Measurements from ENCODE around the gene FHL3. TPM values are rescaled to one million over a fixed set of nuclear protein-coding genes. Genes with fewer than 3 reads are reported as not detected.

Gene FHL3
- total RNA-seq, 1 donor = 21.4 TPM

DNA sequence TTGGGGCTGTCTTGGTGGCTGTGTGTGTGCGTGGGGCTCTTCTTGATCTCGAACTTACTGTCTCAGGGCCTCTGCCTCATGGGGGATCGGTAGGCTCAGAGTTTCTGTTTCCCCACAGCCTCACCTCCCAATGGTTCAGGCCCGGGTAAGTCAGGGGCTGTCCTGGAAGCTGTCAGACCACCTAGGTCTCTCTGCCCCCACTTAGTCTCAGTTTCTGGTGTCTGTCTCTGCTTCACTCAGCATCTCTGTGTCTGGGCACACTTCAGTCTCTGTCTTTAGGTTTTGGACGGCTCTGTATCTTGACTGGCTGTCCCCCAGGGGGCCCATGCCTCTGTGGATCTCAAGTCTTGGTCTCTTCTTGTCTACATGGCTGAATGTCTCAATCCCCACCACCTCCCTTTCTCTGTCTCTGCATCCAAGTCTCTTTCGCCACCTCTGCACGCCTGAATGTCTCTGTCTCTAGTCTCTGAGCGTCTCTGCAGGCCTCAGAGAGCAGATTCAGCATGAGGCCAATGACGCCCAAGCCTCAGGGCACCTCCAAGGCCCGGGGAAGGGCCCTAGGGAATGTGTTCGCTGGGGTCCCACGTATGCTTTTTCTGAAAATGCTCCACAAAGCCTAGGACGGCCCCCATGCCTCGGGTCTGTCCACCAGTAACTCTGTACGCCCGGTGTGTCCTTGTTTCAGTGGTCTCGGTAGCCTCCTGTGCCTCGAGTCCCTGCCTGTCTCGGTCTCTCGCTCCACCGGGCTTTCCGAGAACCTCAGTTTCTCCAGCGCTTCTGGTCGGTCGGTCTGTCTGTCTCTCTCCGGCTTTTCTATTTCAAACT, 818 bp downstream of the FHL3 start:
- Histone ChIP-seq H2AFZ (ENCODE audit: low read length) (peak overlapping the region; percentile 13), H3K27me3 (ENCODE audit: insufficient read depth, low read length) (no peaks in the 10 kb centered on the region), H3K9me3 (ENCODE audit: low read depth, low read length) (no peaks in the 10 kb centered on the region), H4K20me1 (ENCODE audit: insufficient read depth, low read length) (peaks cover 8% of the 10 kb centered on the region), H3K4me1 (ENCODE audit: insufficient read depth, low read length) (peaks cover 47% of the 10 kb centered on the region), H3K4me3 (ENCODE audit: insufficient read depth, low read length) (peak overlapping the region; percentile 77), H3K27ac (ENCODE audit: low read depth, low read length) (peak overlapping the region; percentile 75), H3K79me2 (ENCODE audit: insufficient read depth, low read length) (peaks cover 35% of the 10 kb centered on the region), H3K4me2 (ENCODE audit: insufficient read depth, low read length) (peak overlapping the region; percentile 97), H3K36me3 (ENCODE audit: insufficient read depth, low read length) (no peaks in the 10 kb centered on the region)
- TF ChIP-seq, protein P1, sequence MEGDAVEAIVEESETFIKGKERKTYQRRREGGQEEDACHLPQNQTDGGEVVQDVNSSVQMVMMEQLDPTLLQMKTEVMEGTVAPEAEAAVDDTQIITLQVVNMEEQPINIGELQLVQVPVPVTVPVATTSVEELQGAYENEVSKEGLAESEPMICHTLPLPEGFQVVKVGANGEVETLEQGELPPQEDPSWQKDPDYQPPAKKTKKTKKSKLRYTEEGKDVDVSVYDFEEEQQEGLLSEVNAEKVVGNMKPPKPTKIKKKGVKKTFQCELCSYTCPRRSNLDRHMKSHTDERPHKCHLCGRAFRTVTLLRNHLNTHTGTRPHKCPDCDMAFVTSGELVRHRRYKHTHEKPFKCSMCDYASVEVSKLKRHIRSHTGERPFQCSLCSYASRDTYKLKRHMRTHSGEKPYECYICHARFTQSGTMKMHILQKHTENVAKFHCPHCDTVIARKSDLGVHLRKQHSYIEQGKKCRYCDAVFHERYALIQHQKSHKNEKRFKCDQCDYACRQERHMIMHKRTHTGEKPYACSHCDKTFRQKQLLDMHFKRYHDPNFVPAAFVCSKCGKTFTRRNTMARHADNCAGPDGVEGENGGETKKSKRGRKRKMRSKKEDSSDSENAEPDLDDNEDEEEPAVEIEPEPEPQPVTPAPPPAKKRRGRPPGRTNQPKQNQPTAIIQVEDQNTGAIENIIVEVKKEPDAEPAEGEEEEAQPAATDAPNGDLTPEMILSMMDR (IDR thresholded peaks at IDR 0.05; ENCODE audit: extremely low read depth, low read depth, low read length) = no peak
- peak; percentile 89 for DNase-seq (ENCODE audit: insufficient read length, low spot score, missing footprints)

DNA sequence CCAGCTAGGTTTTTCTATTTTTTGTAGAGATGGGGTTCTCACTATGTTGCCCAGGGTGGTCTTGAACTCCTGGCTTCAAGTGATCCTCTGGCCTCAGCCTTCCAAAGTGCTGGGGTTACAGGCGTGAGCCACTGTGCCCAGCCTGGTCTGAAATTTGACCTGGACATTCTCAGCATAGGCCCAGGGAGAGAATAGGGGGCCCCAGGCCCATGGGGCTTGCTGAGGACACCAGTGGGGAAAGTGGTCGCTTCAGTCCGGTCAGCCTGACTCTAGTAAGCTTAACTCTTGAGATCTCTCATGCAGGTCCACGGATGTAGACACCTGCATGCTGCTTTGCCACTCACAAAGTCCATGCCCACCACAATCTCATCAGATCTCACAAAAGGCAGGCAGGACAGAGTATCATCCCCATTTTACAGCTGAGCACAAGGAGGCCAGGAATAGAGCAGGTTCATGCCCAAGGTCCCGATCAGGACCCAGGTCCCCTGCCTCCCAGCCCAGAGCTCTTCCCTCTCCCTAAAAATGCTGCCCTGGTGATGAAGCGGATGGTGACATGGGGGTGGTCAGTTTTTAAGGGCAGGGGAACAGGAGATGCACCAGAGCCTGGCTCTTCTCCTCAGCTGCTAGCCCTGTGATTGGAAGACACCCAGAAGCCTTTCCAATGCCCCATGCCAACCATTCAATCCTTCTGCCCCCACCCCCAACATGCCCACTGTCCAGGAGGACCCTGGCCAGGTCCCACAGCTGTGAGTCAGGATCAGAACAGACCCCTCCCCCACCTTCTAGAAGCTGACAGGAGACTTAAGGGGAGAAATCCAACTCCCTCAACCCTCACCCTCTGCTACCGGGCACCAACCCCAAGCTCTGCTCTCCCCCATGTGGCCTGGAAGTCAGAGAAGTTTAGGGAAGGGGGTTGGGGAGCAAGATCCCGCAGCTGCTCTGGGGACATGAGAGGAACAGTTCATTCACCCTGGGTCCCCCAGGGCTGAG, 1.8 kb downstream of the FHL3 start:
- no peaks in the 10 kb centered on the region for H3K9me3 ChIP-seq (ENCODE audit: low read depth, low read length)
- H3K4me1 ChIP-seq (ENCODE audit: insufficient read depth, low read length) = peaks cover 45% of the 10 kb centered on the region
- no peaks in the 10 kb centered on the region for H3K27me3 ChIP-seq (ENCODE audit: insufficient read depth, low read length)
- H3K27ac ChIP-seq (ENCODE audit: low read depth, low read length) = peak overlapping the region; percentile 75
- peak overlapping the region; percentile 13 for H2AFZ ChIP-seq (ENCODE audit: low read length)
- H4K20me1 ChIP-seq (ENCODE audit: insufficient read depth, low read length) = peaks cover 8% of the 10 kb centered on the region
- DNase-seq (ENCODE audit: insufficient read length, low spot score, missing footprints) = peak; percentile 85
- H3K4me2 ChIP-seq (ENCODE audit: insufficient read depth, low read length) = peak overlapping the region; percentile 97
- TF ChIP-seq, protein P1 (IDR thresholded peaks at IDR 0.05; ENCODE audit: extremely low read depth, low read depth, low read length) = no peak
- H3K79me2 ChIP-seq (ENCODE audit: insufficient read depth, low read length) = peaks cover 43% of the 10 kb centered on the region
- H3K4me3 ChIP-seq (ENCODE audit: insufficient read depth, low read length) = peak overlapping the region; percentile 77
- peaks cover 7% of the 10 kb centered on the region for H3K36me3 ChIP-seq (ENCODE audit: insufficient read depth, low read length)

DNA sequence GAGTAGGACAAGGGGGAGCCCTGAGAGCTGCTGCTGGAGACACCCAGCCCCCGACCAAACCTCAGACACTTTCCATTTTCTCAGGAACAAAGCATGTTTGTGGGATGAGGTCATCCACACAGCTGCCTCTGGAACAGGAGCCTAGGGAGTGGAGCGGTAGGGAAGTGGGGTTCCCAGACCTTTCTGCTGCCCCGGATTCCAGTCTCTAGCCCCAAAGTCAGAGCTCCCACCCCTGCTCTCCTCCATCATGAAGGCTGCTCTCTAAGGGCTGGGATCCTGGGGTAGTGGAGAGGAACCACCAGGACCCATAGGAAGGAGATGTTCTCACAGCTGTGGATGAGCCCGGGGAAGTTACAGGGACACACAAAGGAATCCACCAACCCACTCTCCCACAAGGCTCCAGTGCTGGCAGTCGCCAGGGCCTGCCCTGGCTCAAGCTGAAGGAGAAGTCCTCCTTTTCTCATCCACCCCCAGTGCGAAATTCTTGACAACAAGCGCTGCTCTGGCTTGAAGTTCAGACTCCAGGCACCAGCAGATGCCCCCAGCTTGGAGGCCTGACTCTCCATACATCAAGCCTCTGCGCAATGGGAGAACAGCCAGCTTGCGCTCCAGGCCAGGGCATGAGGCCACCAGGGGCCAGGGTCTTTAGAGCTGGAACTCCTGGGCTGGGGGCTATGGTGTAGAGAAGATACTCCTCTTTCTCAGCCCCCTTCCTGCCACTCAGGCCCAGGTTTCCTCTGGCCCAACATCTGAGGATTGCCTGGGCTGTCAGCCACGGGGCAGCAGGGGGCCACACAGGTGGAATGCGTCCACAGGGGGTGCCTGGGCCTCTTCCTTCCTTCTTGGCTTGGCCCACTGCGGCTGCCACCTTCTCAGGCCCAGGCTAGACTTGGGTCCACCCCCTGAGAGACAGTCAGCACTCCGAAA, 4.5 kb downstream of the FHL3 start:
- peaks cover 59% of the 10 kb centered on the region for H3K79me2 ChIP-seq (ENCODE audit: insufficient read depth, low read length)
- H3K4me1 ChIP-seq (ENCODE audit: insufficient read depth, low read length) = peaks cover 49% of the 10 kb centered on the region

More for the DNA sequence above, 4.5 kb downstream of the FHL3 start:
- Histone ChIP-seq H2AFZ (ENCODE audit: low read length) (peak overlapping the region; percentile 63), H3K36me3 (ENCODE audit: insufficient read depth, low read length) (peaks cover 26% of the 10 kb centered on the region), H3K4me3 (ENCODE audit: insufficient read depth, low read length) (peak overlapping the region; percentile 38), H3K27ac (ENCODE audit: low read depth, low read length) (peak overlapping the region; percentile 90), H3K4me2 (ENCODE audit: insufficient read depth, low read length) (peak overlapping the region; percentile 59), H3K27me3 (ENCODE audit: insufficient read depth, low read length) (no peaks in the 10 kb centered on the region), H3K9me3 (ENCODE audit: low read depth, low read length) (no peaks in the 10 kb centered on the region), H4K20me1 (ENCODE audit: insufficient read depth, low read length) (peaks cover 8% of the 10 kb centered on the region)
- peak; percentile 96 for DNase-seq (ENCODE audit: insufficient read length, low spot score, missing footprints)
- TF ChIP-seq, protein P1 (IDR thresholded peaks at IDR 0.05; ENCODE audit: extremely low read depth, low read depth, low read length) = no peak
